Epithelial cell of esophagus (primary cell): Measurements from ENCODE around the gene USP15.
"Not testable (repeated sequence)": the region's sequence is repeated elsewhere in the genome, so short reads cannot be mapped to it uniquely, and the experiment has no call there.

ENCODE experiments used
- DNase-seq: peaks from one replicate; pipeline ENCODE4 v3.0.0; 2010; ENCODE audit warnings: low read depth
- H3K4me3 ChIP-seq: 2 replicates; pipeline ENCODE4 v1.5.1; 2011; ENCODE audit warnings: mild to moderate bottlenecking, low read length, control low read depth
- TF ChIP-seq, protein P1 (sequence below): IDR thresholded peaks from 2 replicates; pipeline ENCODE4 v1.5.1; 2011; ENCODE audit warnings: low read depth, mild to moderate bottlenecking, low read length, control low read depth, inconsistent platforms; ENCODE audit not compliant: insufficient read depth; ENCODE audit errors: missing control alignments

Gene USP15

GRCh38 chr12:62331306-62331705 lies 71.1 kb downstream of the USP15 start:
- DNase-seq: no peak
- H3K4me3 ChIP-seq: no peak overlapping the region
- TF ChIP-seq, protein P1, sequence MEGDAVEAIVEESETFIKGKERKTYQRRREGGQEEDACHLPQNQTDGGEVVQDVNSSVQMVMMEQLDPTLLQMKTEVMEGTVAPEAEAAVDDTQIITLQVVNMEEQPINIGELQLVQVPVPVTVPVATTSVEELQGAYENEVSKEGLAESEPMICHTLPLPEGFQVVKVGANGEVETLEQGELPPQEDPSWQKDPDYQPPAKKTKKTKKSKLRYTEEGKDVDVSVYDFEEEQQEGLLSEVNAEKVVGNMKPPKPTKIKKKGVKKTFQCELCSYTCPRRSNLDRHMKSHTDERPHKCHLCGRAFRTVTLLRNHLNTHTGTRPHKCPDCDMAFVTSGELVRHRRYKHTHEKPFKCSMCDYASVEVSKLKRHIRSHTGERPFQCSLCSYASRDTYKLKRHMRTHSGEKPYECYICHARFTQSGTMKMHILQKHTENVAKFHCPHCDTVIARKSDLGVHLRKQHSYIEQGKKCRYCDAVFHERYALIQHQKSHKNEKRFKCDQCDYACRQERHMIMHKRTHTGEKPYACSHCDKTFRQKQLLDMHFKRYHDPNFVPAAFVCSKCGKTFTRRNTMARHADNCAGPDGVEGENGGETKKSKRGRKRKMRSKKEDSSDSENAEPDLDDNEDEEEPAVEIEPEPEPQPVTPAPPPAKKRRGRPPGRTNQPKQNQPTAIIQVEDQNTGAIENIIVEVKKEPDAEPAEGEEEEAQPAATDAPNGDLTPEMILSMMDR: no peak

DNA sequence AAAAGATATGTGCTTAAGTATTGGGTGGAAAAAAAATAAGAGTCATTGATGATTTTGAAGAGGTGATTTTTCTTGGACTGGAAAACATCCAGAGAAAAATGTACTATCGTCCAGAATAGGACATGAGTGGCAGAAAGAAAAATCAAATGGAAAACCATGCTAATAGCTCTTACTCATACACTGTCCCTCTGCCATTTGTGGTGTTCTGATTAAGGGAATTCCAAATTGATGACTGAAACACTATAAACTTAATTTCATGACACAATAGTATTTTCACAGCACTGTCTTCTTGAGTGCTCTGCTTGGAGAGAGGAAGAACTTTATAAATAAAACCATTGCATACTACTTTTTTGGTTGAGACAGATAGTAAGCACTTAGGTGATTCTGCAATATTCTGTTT lies 72.4 kb downstream of the USP15 start:
- TF ChIP-seq, protein P1: no peak
- peak; percentile 28 for DNase-seq
- H3K4me3 ChIP-seq: no peak overlapping the region

- TF ChIP-seq, protein P1: no peak
- H3K4me3 ChIP-seq: no peak overlapping the region
- DNase-seq: no peak
Observed at GRCh38 chr12:62335057-62335456, 74.9 kb downstream of the USP15 start.

- TF ChIP-seq, protein P1: no peak
- no peak for DNase-seq
- no peak overlapping the region for H3K4me3 ChIP-seq
Observed at GRCh38 chr12:62335796-62336195, 75.6 kb downstream of the USP15 start.

GRCh38 chr12:62337643-62338042 lies 77.4 kb downstream of the USP15 start:
- not testable (repeated sequence) for DNase-seq, H3K4me3 ChIP-seq

GRCh38 chr12:62342614-62343303 lies 82.6 kb downstream of the USP15 start:
- DNase-seq, H3K4me3 ChIP-seq: not testable (repeated sequence)

GRCh38 chr12:62343304-62344120 lies 83.3 kb downstream of the USP15 start:
- not testable (repeated sequence) for H3K4me3 ChIP-seq, DNase-seq

GRCh38 chr12:62344731-62345556 lies 84.7 kb downstream of the USP15 start:
- DNase-seq, H3K4me3 ChIP-seq: not testable (repeated sequence)
